CD14-positive monocyte (primary cell): ENCODE data around the gene SPOP. TPM values are rescaled to one million over a fixed set of nuclear protein-coding genes. Genes with fewer than 3 reads are reported as not detected.

Experiments
- DNase-seq, 3 donors: peaks; one replicate each; pipeline ENCODE4 v3.0.0-alpha.2; 2011 to 2022
- H2AFZ ChIP-seq: 2 replicates; pipeline ENCODE4 v1.6.0; 2012; ENCODE audit warnings: mild to moderate bottlenecking, low read depth, low read length, inconsistent platforms; ENCODE audit not compliant: insufficient read depth, poor library complexity, severe bottlenecking
- H3K27ac ChIP-seq, 2 donors: 1 replicate in 1 of 2; 2 replicates in 1 of 2; pipeline ENCODE4 v1.5.1; 2012 to 2013; ENCODE audit warnings: low read length in 2 of 2, control low read depth in 1 of 2, inconsistent platforms in 1 of 2, low read depth in 1 of 2, mild to moderate bottlenecking in 1 of 2
- H3K27me3 ChIP-seq, 2 donors: one replicate each; pipeline versions ENCODE4 v1.6.0 to v1.6.1; 2011 to 2013; ENCODE audit warnings: low read length in 2 of 2; ENCODE audit not compliant: control insufficient read depth in 2 of 2, insufficient read depth in 2 of 2
- H3K36me3 ChIP-seq, 2 donors: replicated peaks in 1 of 2; 1 replicate in 1 of 2; 2 replicates in 1 of 2; pipeline versions ENCODE4 v1.5.1 to v1.6.1; 2012 to 2013; ENCODE audit warnings: low read length in 2 of 2, control low read depth in 1 of 2, inconsistent platforms in 1 of 2, mild to moderate bottlenecking in 1 of 2; ENCODE audit not compliant: insufficient read depth in 2 of 2, control insufficient read depth in 1 of 2
- H3K4me1 ChIP-seq, 2 donors: 1 replicate in 1 of 2; 2 replicates in 1 of 2; pipeline versions ENCODE4 v1.5.1 to v1.6.1; 2012 to 2013; ENCODE audit warnings: low read length in 2 of 2, control low read depth in 1 of 2, inconsistent platforms in 1 of 2, mild to moderate bottlenecking in 1 of 2, moderate library complexity in 1 of 2; ENCODE audit not compliant: insufficient read depth in 2 of 2, control insufficient read depth in 1 of 2
- H3K4me2 ChIP-seq: replicated peaks from 2 replicates; pipeline ENCODE3; 2012; ENCODE audit warnings: low read length, moderate library complexity, mild to moderate bottlenecking; ENCODE audit not compliant: poor library complexity, severe bottlenecking; ENCODE audit errors: extremely low read depth
- H3K4me3 ChIP-seq, 3 experiments: fragments of 200-600 bp in 1 of 3; sonication (generic) in 1 of 3; replicated peaks in 1 of 3; 1 replicate in 2 of 3; 2 replicates in 1 of 3; pipeline ENCODE4 v1.5.1; 2011 to 2013; ENCODE audit warnings: low read length in 3 of 3, mild to moderate bottlenecking in 3 of 3, control low read depth in 2 of 3, low read depth in 2 of 3, inconsistent platforms in 1 of 3, moderate library complexity in 1 of 3
- H3K79me2 ChIP-seq: 2 replicates; pipeline ENCODE4 v1.6.0; 2012; ENCODE audit warnings: mild to moderate bottlenecking, control low read depth, inconsistent platforms, low read length, moderate library complexity; ENCODE audit not compliant: insufficient read depth
- H3K9ac ChIP-seq: 2 replicates; pipeline ENCODE4 v1.6.0; 2017; ENCODE audit warnings: low read length, mild to moderate bottlenecking; ENCODE audit not compliant: insufficient read depth, poor library complexity, severe bottlenecking
- H3K9me3 ChIP-seq, 2 donors: replicated peaks in 1 of 2; 1 replicate in 1 of 2; 2 replicates in 1 of 2; pipeline versions ENCODE4 v1.5.1 to v1.6.1; 2012 to 2013; ENCODE audit warnings: low read length in 2 of 2, control low read depth in 1 of 2; ENCODE audit not compliant: control insufficient read depth in 1 of 2, insufficient read depth in 1 of 2
- H4K20me1 ChIP-seq: 2 replicates; pipeline ENCODE4 v1.6.0; 2012; ENCODE audit warnings: mild to moderate bottlenecking, low read length, control low read depth, moderate library complexity; ENCODE audit not compliant: insufficient read depth
- H3K27ac Mint-ChIP-seq, 7 donors: one replicate each; pipeline ENCODE4 v1.8.0; 2020; ENCODE audit warnings: mild to moderate bottlenecking in 7 of 7, mixed read lengths in 7 of 7, moderate library complexity in 6 of 7, inconsistent platforms in 2 of 7
- H3K27me3 Mint-ChIP-seq, 3 donors: one replicate each; pipeline ENCODE4 v1.8.0; 2021 to 2022; ENCODE audit warnings: low read depth in 3 of 3, mild to moderate bottlenecking in 3 of 3, mixed read lengths in 3 of 3, moderate library complexity in 3 of 3, inconsistent platforms in 1 of 3
- H3K36me3 Mint-ChIP-seq, 2 donors: one replicate each; pipeline ENCODE4 v1.8.0; 2020; ENCODE audit warnings: mixed read lengths in 2 of 2, inconsistent platforms in 1 of 2, mild to moderate bottlenecking in 1 of 2
- H3K4me1 Mint-ChIP-seq: one replicate; pipeline ENCODE4 v1.8.0; 2020; ENCODE audit warnings: mild to moderate bottlenecking, mixed read lengths
- H3K4me3 Mint-ChIP-seq, 2 donors: one replicate each; pipeline ENCODE4 v1.8.0; 2020; ENCODE audit warnings: mild to moderate bottlenecking in 2 of 2, mixed read lengths in 2 of 2, moderate library complexity in 1 of 2
- H3K9me3 Mint-ChIP-seq, 7 donors: one replicate each; pipeline ENCODE4 v1.8.0; 2020 to 2022; ENCODE audit warnings: mixed read lengths in 7 of 7, mild to moderate bottlenecking in 6 of 7, moderate library complexity in 6 of 7, inconsistent platforms in 2 of 7
- WGBS: methylation state at CpG from one replicate; pipeline ENCODE4 v1.1.5; 2013; ENCODE audit warnings: missing lambda C conversion rate; ENCODE audit not compliant: insufficient coverage; 5-methylcytosine and 5-hydroxymethylcytosine counted together
- intact Hi-C, 2 donors: fragments of 100-400 bp; cut with micrococcal nuclease; formaldehyde crosslinking; loops; one replicate each; pipeline versions ENCODE4 v1.15.0 to v1.15.1; 2023
- polyA plus RNA-seq, 3 donors: library from polyadenylated mRNA; depleted of rRNA in 1 of 3; unstranded in 2 of 3; stranded (reverse) in 1 of 3; fragments of 300-500 nt in 2 of 3; fragments of >200 nt in 1 of 3; fragmentation: Illumina TruSeq in 2 of 3; gene quantifications; 1 replicate in 2 of 3; 2 replicates in 1 of 3; pipeline ENCODE4 v1.2.3, GENCODE V29; 2012 to 2021
- TF ChIP-seq, protein P1 (sequence below): fragments of 200-600 bp; IDR thresholded peaks from one replicate; pipeline ENCODE4 v1.8.0; 2022; ENCODE audit warnings: antibody characterized with exemption, mild to moderate bottlenecking

The SPOP gene
- polyA plus RNA-seq, 3 donors: 41.3 to 65.5 (median 63.2) TPM

GRCh38 chr17:49596613-49597244 is 81.2 kb downstream of the SPOP start:
- Mint-ChIP-seq H3K4me1 (peaks cover 11% of the 10 kb centered on the region), H3K36me3 (peaks cover 73 to 88% of the 10 kb centered on the region in 2 donors), H3K4me3 (no peak overlapping the region), H3K9me3 (peaks cover 0 to 2% (median 0%) of the 10 kb centered on the region in 7 donors), H3K27ac (no peak overlapping the region), H3K27me3 (no peaks in the 10 kb centered on the region)
- Histone ChIP-seq H3K9ac (no peak overlapping the region), H3K79me2 (no peaks in the 10 kb centered on the region), H3K27ac (no peak overlapping the region), H4K20me1 (peaks cover 41% of the 10 kb centered on the region), H2AFZ (no peak overlapping the region), H3K9me3 (no peaks in the 10 kb centered on the region), H3K4me3 (no peak overlapping the region), H3K27me3 (no peaks in the 10 kb centered on the region), H3K4me1 (peaks cover 8% of the 10 kb centered on the region in 2 donors), H3K36me3 (peaks cover 50 to 91% of the 10 kb centered on the region in 2 donors), H3K4me2 (no peak overlapping the region)
- no peak for DNase-seq
- TF ChIP-seq, protein P1, sequence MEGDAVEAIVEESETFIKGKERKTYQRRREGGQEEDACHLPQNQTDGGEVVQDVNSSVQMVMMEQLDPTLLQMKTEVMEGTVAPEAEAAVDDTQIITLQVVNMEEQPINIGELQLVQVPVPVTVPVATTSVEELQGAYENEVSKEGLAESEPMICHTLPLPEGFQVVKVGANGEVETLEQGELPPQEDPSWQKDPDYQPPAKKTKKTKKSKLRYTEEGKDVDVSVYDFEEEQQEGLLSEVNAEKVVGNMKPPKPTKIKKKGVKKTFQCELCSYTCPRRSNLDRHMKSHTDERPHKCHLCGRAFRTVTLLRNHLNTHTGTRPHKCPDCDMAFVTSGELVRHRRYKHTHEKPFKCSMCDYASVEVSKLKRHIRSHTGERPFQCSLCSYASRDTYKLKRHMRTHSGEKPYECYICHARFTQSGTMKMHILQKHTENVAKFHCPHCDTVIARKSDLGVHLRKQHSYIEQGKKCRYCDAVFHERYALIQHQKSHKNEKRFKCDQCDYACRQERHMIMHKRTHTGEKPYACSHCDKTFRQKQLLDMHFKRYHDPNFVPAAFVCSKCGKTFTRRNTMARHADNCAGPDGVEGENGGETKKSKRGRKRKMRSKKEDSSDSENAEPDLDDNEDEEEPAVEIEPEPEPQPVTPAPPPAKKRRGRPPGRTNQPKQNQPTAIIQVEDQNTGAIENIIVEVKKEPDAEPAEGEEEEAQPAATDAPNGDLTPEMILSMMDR: no peak
- intact Hi-C loops: loop anchor here in 1 of 2 donors (10.0 kb wide), 1 partner anchor 58 kb away; no protein-coding TSS in a partner anchor
- WGBS: 100% methylated on average over 3 of the region's 6 CpGs

DNA sequence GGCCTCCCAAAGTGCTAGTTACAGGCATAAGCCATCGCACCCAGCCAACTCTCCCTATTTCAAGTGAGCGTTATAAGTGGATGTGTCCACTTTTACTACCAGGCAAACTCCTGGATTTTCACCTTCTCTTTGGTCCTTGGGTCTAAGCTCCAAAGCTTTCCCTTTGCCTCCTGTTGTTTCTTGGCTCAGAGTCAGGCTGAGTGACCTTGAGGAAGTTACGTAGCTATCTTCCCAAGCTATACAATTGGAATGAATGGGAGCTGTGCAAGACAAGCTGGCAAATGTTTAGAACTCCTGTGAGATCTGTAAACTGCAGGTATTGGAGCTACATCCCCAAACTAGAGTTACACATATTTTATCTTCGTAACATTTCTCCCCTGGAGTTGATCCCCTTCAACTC is 81.9 kb downstream of the SPOP start:
- WGBS: 100% methylated on average over 2 of the region's 4 CpGs
- Histone ChIP-seq H3K4me2 (no peak overlapping the region), H3K4me3 (no peak overlapping the region), H4K20me1 (peaks cover 36% of the 10 kb centered on the region), H3K9ac (no peak overlapping the region), H3K79me2 (no peaks in the 10 kb centered on the region), H3K4me1 (peaks cover 8% of the 10 kb centered on the region in 2 donors), H3K9me3 (no peaks in the 10 kb centered on the region), H2AFZ (no peak overlapping the region), H3K36me3 (peaks cover 42 to 89% of the 10 kb centered on the region in 2 donors), H3K27ac (no peak overlapping the region), H3K27me3 (no peaks in the 10 kb centered on the region)
- TF ChIP-seq, protein P1: no peak
- Mint-ChIP-seq H3K27me3 (no peaks in the 10 kb centered on the region), H3K36me3 (peaks cover 71 to 86% of the 10 kb centered on the region in 2 donors), H3K4me3 (no peak overlapping the region), H3K9me3 (peaks cover 0 to 4% (median 0%) of the 10 kb centered on the region in 7 donors), H3K27ac (no peak overlapping the region), H3K4me1 (peaks cover 11% of the 10 kb centered on the region)
- no peak for DNase-seq
- intact Hi-C loops: loop anchor here in 1 of 2 donors (10.0 kb wide), 1 partner anchor 59 kb away; no protein-coding TSS in a partner anchor
